ENCODE data around the gene POLR2H. TPM values are rescaled to one million over a fixed set of nuclear protein-coding genes. Genes with fewer than 3 reads are reported as not detected.

Gene POLR2H
- polyA plus RNA-seq, 1 experiment, result 72.0 TPM

- peak overlapping the region; percentile 71; the same call in 1 of the 2 replicates for H3K4me3 ChIP-seq (ENCODE audit: low read depth, low read length)
- ChIA-PET CTCF (no interaction called here), POLR2A (no interaction called here)
- peaks cover 27% of the 10 kb centered on the region for H3K36me3 ChIP-seq (ENCODE audit: control insufficient read depth, insufficient read depth, low read length)
- no peak for DNase-seq (ENCODE audit: low read depth)
- H3K27me3 ChIP-seq (ENCODE audit: control insufficient read depth, insufficient read depth, low read length), result no peaks in the 10 kb centered on the region
- TF ChIP-seq CTCF (IDR thresholded peaks at IDR 0.05; ENCODE audit: insufficient read depth, low read depth, low read length), result no peak
Measured at GRCh38 chr3:184335291-184335660, 26.2 kb upstream of the POLR2H start.

- DNase-seq (ENCODE audit: low read depth), result no peak
- peaks cover 27% of the 10 kb centered on the region for H3K36me3 ChIP-seq (ENCODE audit: control insufficient read depth, insufficient read depth, low read length)
- H3K27me3 ChIP-seq (ENCODE audit: control insufficient read depth, insufficient read depth, low read length), result no peaks in the 10 kb centered on the region
- ChIA-PET POLR2A (no interaction called here), CTCF (interaction anchor here (1.4 to 1.5 kb wide), 2 partner anchors 8 to 36 kb away, joined by 4 to 8 read pairs; no protein-coding TSS in a partner anchor)
- no peak for TF ChIP-seq CTCF (IDR thresholded peaks at IDR 0.05; ENCODE audit: insufficient read depth, low read depth, low read length)
- H3K4me3 ChIP-seq (ENCODE audit: low read depth, low read length), result peak overlapping the region; percentile 71
Measured at GRCh38 chr3:184335661-184336546, 25.6 kb upstream of the POLR2H start.

- ChIA-PET POLR2A (interaction anchor here (0.6 to 0.7 kb wide), 2 partner anchors 21 to 152 kb away, joined by 3 to 5 read pairs; no protein-coding TSS in a partner anchor), CTCF (interaction anchor here (1.3 to 10.5 kb wide), 5 partner anchors 9 to 36 kb away, joined by 4 to 65 read pairs (median 6); no protein-coding TSS in a partner anchor)
- Histone ChIP-seq H3K27me3 (ENCODE audit: control insufficient read depth, insufficient read depth, low read length) (no peaks in the 10 kb centered on the region), H3K4me3 (ENCODE audit: low read depth, low read length) (peak overlapping the region; percentile 71), H3K36me3 (ENCODE audit: control insufficient read depth, insufficient read depth, low read length) (peaks cover 21% of the 10 kb centered on the region)
- DNase-seq (ENCODE audit: low read depth), result no peak
- TF ChIP-seq CTCF (IDR thresholded peaks at IDR 0.05; ENCODE audit: insufficient read depth, low read depth, low read length), result no peak
Measured at GRCh38 chr3:184336547-184337398, 24.7 kb upstream of the POLR2H start.

- DNase-seq (ENCODE audit: low read depth), result no peak
- H3K27me3 ChIP-seq (ENCODE audit: control insufficient read depth, insufficient read depth, low read length), result no peaks in the 10 kb centered on the region
- CTCF ChIA-PET, result interaction anchor here (1.3 to 10.5 kb wide), 5 partner anchors 8 to 35 kb away, joined by 4 to 65 read pairs (median 6); no protein-coding TSS in a partner anchor
- peak within 1 kb of the TSS; percentile 71 for H3K4me3 ChIP-seq (ENCODE audit: low read depth, low read length)
- POLR2A ChIA-PET, result interaction anchor here (0.6 kb wide), 1 partner anchor 22 kb away, joined by 3 read pairs; no protein-coding TSS in a partner anchor
- peaks cover 17% of the 10 kb centered on the region for H3K36me3 ChIP-seq (ENCODE audit: control insufficient read depth, insufficient read depth, low read length)
- no peak for TF ChIP-seq CTCF (IDR thresholded peaks at IDR 0.05; ENCODE audit: insufficient read depth, low read depth, low read length)
Measured at GRCh38 chr3:184337399-184337714, 24.2 kb upstream of the POLR2H start, which contains the start of gene FAM131A. FAM131A (plus strand) TSS chr3:184337600; CDS start chr3:184337631, 31 bp downstream.
